ENCODE results near the gene DEPDC1.

GRCh38 chr1:68426594-68426993 is 70.3 kb downstream of the DEPDC1 start:
- no peak for TF ChIP-seq CTCF (IDR thresholded peaks at IDR 0.05; ENCODE audit: insufficient read depth, low read length, poor library complexity, severe bottlenecking)
- no peak for TF ChIP-seq EZH2phosphoT487 (conservative IDR thresholded peaks at IDR 0.05; ENCODE audit: low read length)
